GM19463 (cell line): ENCODE data around the gene TNFSF9.
A peak's percentile ranks its signal among the peaks of the same experiment; 100 is the strongest.

Experiments used
- ATAC-seq: cut with Tn5 transposase; IDR thresholded peaks from one replicate; pipeline ENCODE4 v1.9.1; 2021; ENCODE audit warnings: mild to moderate bottlenecking, moderate library complexity; ENCODE audit not compliant: unreplicated experiment

Gene TNFSF9

GRCh38 chr19:6530386-6531162, at the start of gene TNFSF9:
TNFSF9 (plus strand) TSS chr19:6531026; CDS start chr19:6531037, 11 bp downstream.
- no peak for ATAC-seq

GRCh38 chr19:6481541-6482342, 49.1 kb upstream of the TNFSF9 start, which contains the start of gene DENND1C:
DENND1C (minus strand) TSS chr19:6481787; CDS start chr19:6481695, 92 bp downstream.
- ATAC-seq: peak; percentile 47

- no peak for ATAC-seq
Measured at GRCh38 chr19:6482343-6482686, 48.5 kb upstream of the TNFSF9 start.

GRCh38 chr19:6483235-6483634, 47.6 kb upstream of the TNFSF9 start:
- no peak for ATAC-seq

- ATAC-seq: no peak
Measured at GRCh38 chr19:6484230-6484629, 46.6 kb upstream of the TNFSF9 start.

- ATAC-seq: no peak
Measured at GRCh38 chr19:6484831-6485230, 46.0 kb upstream of the TNFSF9 start.

GRCh38 chr19:6489278-6490061, 41.4 kb upstream of the TNFSF9 start:
- peak; percentile 57 for ATAC-seq

GRCh38 chr19:6490134-6490533, 40.7 kb upstream of the TNFSF9 start:
- ATAC-seq: no peak

GRCh38 chr19:6491802-6492592, 38.8 kb upstream of the TNFSF9 start:
- no peak for ATAC-seq

- no peak for ATAC-seq
Measured at GRCh38 chr19:6494438-6495036, 36.3 kb upstream of the TNFSF9 start.

- no peak for ATAC-seq
Measured at GRCh38 chr19:6495947-6496346, 34.9 kb upstream of the TNFSF9 start.

- no peak for ATAC-seq
Measured at GRCh38 chr19:6498294-6499036, 32.4 kb upstream of the TNFSF9 start.

GRCh38 chr19:6499052-6499790, 31.6 kb upstream of the TNFSF9 start:
- no peak for ATAC-seq

GRCh38 chr19:6500837-6501739, 29.7 kb upstream of the TNFSF9 start:
- no peak for ATAC-seq

- ATAC-seq: no peak
Measured at GRCh38 chr19:6501740-6502648, 28.8 kb upstream of the TNFSF9 start, which contains the start of gene TUBB4A. TUBB4A (minus strand) TSS chr19:6502309; CDS start chr19:6502212, 97 bp downstream.

GRCh38 chr19:6503407-6504201, 27.2 kb upstream of the TNFSF9 start:
- no peak for ATAC-seq
